Pancreas (tissue), 10 donors: ENCODE results near the gene FAM199X. TPM values are rescaled to one million over a fixed set of nuclear protein-coding genes. Genes with fewer than 3 reads are reported as not detected.
A peak's percentile ranks its signal among the peaks of the same experiment; 100 is the strongest.

ENCODE experiments used
- ATAC-seq, 4 donors: fragments of 200-7000 bp; cut with Tn5 transposase; one replicate each; pipeline versions ENCODE4 v1.8.0 to v1.9.1; 2020; ENCODE audit warnings: mild to moderate bottlenecking in 4 of 4, moderate library complexity in 4 of 4
- DNase-seq, 6 donors: peaks; one replicate each; pipeline ENCODE4 v3.0.0-alpha.2; 2020
- FAIRE-seq: peaks from 2 replicates; lab custom pipeline; 2012; peaks lifted over from hg19 to GRCh38; lab: Jason Lieb, UNC
- H3K27ac ChIP-seq, 4 donors: fragments of 200-600 bp; sonication (generic); 1 replicate in 3 of 4; 2 replicates in 1 of 4; pipeline versions ENCODE4 v1.5.0 to v1.8.0; 2020
- H3K27me3 ChIP-seq, 4 donors: fragments of 200-600 bp; one replicate each; pipeline ENCODE4 v1.8.0; 2021
- H3K36me3 ChIP-seq, 3 donors: fragments of 200-600 bp; sonication (generic) in 1 of 3; one replicate each; pipeline versions ENCODE4 v1.5.0 to v1.8.0; 2020 to 2021
- H3K4me1 ChIP-seq, 3 donors: fragments of 200-600 bp; one replicate each; pipeline ENCODE4 v1.8.0; 2021
- H3K4me3 ChIP-seq, 4 donors: fragments of 200-600 bp; sonication (generic) in 2 of 4; one replicate each; pipeline versions ENCODE4 v1.5.0 to v1.8.0; 2020 to 2021
- H3K9me3 ChIP-seq, 4 donors: fragments of 200-600 bp; one replicate each; pipeline ENCODE4 v1.8.0; 2021
- WGBS, 2 donors: extraction: QIAGEN DNeasy Blood & Tissue Kit; methylation state at CpG; one replicate each; pipeline ENCODE4 v1.1.7; 2013; 5-methylcytosine and 5-hydroxymethylcytosine counted together
- intact Hi-C, 3 donors: fragments of 100-400 bp; cut with DNase I; formaldehyde crosslinking; loops; one replicate each; pipeline versions ENCODE4 v1.11.1 to v1.14.2; 2022
- polyA plus RNA-seq, 2 donors: library from polyadenylated mRNA; stranded (reverse); fragments of 200-250 nt; gene quantifications; one replicate each; pipeline ENCODE4 v1.2.3, GENCODE V29; 2013
- total RNA-seq, 6 donors: library from RNA; stranded (reverse); fragmentation: NEBNext Ultra II Directional in 4 of 6; extraction: Animal tissue kit (Norgen Biotek cat#: 25700) in 4 of 6; gene quantifications; one replicate each; pipeline versions ENCODE4 v1.2.1 to v1.2.4, GENCODE V29; 2021 to 2023
- TF ChIP-seq, protein P1 (sequence below), 4 donors: fragments of 200-600 bp; sonication (generic) in 3 of 4; IDR thresholded peaks; one replicate each; pipeline versions ENCODE4 v1.5.0 to v1.8.0; 2021; ENCODE audit warnings: antibody characterized with exemption in 4 of 4
- donor health status: healthy with polysubstance abuse.
- donor health status: DM: no; HTN: no; CAD: no; lungs with moderate emphysema.
- donor health status: DM: no; HTN: no; CAD: no.
- donor health status: control.
- donor health status: control.
- donor health status: Bipolar disorder and iron deficiency.
- donor health status: DM: yes; HTN: yes; CAD: no.
- donor health status: DM: no; HTN: no; CAD: no.
- donor health status: DM: no; HTN: no; CAD: no.
- donor health status: DM: yes; HTN: yes; CAD: no.

Gene FAM199X
- total and polyA plus RNA-seq, 8 donors = 6.8 to 14.4 (median 10.3) TPM

DNA sequence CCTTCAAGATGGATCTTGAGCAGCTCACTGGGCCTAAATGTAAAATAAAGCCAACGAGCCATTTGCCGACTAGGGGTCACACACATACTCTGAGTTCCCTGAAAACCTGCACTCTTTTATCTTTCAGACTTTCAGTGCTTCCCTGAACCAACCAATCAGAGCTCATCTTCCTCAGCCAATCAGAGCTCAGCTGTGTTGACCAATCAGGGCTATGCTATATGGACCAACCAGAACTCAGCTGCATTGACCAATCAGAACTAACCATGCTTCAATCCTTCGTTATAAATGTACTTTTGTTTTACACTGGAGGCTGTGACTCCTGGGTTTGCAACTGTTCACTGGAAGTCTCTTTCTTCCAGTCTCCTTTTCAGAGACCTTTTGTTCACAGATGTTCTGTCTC lies 28.8 kb upstream of the FAM199X start:
- Histone ChIP-seq H3K27ac (no peak overlapping the region), H3K4me3 (no peak overlapping the region), H3K9me3 (no peaks in the 10 kb centered on the region), H3K27me3 (no peaks in the 10 kb centered on the region), H3K4me1 (no peaks in the 10 kb centered on the region), H3K36me3 (no peaks in the 10 kb centered on the region)
- DNase-seq (no peak), ATAC-seq (no peak), FAIRE-seq (no peak)
- WGBS, 2 donors = 84 to 85% methylated on average over 3 of the region's 3 CpGs
- TF ChIP-seq, protein P1, sequence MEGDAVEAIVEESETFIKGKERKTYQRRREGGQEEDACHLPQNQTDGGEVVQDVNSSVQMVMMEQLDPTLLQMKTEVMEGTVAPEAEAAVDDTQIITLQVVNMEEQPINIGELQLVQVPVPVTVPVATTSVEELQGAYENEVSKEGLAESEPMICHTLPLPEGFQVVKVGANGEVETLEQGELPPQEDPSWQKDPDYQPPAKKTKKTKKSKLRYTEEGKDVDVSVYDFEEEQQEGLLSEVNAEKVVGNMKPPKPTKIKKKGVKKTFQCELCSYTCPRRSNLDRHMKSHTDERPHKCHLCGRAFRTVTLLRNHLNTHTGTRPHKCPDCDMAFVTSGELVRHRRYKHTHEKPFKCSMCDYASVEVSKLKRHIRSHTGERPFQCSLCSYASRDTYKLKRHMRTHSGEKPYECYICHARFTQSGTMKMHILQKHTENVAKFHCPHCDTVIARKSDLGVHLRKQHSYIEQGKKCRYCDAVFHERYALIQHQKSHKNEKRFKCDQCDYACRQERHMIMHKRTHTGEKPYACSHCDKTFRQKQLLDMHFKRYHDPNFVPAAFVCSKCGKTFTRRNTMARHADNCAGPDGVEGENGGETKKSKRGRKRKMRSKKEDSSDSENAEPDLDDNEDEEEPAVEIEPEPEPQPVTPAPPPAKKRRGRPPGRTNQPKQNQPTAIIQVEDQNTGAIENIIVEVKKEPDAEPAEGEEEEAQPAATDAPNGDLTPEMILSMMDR (IDR thresholded peaks at IDR 0.05) = no peak
- intact Hi-C loops = no loop called here

DNA sequence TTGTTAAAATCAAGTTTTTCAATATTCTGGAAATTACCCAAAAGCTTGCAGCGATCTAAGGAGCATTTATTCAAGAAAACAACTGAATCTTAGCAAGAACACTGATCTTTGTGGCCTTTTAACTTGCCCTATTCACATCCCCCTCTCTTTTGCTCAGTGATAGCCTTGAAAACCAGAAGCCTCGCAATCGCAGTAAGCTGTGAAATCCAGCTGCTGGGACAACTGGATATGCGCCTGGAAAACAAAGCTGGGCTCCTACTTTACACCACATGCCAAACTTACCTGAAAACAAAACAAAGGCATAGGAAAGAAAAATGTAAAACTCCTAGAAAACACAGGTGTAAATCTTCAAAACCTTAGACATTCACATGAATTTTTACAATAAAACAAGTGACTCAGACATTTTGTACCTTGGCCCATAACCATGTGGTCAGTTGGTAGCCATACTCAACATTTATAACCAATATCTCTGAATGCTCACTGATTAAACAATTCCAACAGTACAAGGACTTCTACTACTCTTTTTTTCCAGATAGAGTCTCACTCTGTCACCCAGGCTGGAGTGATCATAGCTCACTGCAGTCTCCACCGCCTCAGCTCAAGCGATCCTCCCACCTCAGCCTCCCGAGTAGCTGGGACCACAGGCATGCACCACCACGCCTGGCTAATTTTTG lies 25.0 kb upstream of the FAM199X start:
- FAIRE-seq (no peak), ATAC-seq (peak; percentile 61 to 77 (median 66)), DNase-seq (no peak)
- WGBS, 2 donors = 56 to 61% methylated on average over 8 of the region's 8 CpGs
- Histone ChIP-seq H3K36me3 (no peaks in the 10 kb centered on the region), H3K27me3 (no peaks in the 10 kb centered on the region), H3K4me3 (no peak overlapping the region), H3K9me3 (no peaks in the 10 kb centered on the region), H3K4me1 (no peaks in the 10 kb centered on the region), H3K27ac (peak overlapping the region in 2 of 4 donors; percentile 31 to 37)
- intact Hi-C loops = no loop called here
- TF ChIP-seq, protein P1 (IDR thresholded peaks at IDR 0.05) = no peak

DNA sequence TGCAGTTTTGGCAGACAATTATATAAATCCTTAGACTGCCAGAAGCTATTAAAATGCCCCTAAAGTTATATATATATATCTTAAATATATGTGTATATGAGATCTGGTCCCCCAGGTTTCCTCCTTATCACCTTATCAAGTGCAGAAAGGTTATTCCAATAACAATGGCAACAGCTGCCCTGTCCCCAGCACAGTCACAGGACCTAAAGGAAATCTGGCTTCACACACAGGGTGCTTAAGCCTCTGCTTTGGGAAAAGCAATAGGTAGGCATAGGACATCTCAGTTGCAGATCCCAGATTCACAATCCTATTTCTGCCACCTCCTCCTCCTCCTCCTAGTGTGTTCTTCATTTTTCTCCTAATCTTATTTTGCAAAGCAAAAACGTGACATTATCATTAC lies 15.2 kb upstream of the FAM199X start:
- no peaks in the 10 kb centered on the region for H3K36me3 ChIP-seq
- no peak overlapping the region for H3K4me3 ChIP-seq
- intact Hi-C loops = no loop called here
- no peaks in the 10 kb centered on the region for H3K27me3 ChIP-seq
- no peaks in the 10 kb centered on the region for H3K9me3 ChIP-seq
- H3K4me1 ChIP-seq = no peaks in the 10 kb centered on the region
- no peak overlapping the region for H3K27ac ChIP-seq
- FAIRE-seq (no peak), ATAC-seq (peak in 3 of 4 donors; percentile 60 to 67 (median 61)), DNase-seq (no peak)
- TF ChIP-seq, protein P1 (IDR thresholded peaks at IDR 0.05) = no peak
- whole genome bisulfite sequencing, 2 donors = 16 to 19% methylated on average over 1 of the region's 1 CpG

DNA sequence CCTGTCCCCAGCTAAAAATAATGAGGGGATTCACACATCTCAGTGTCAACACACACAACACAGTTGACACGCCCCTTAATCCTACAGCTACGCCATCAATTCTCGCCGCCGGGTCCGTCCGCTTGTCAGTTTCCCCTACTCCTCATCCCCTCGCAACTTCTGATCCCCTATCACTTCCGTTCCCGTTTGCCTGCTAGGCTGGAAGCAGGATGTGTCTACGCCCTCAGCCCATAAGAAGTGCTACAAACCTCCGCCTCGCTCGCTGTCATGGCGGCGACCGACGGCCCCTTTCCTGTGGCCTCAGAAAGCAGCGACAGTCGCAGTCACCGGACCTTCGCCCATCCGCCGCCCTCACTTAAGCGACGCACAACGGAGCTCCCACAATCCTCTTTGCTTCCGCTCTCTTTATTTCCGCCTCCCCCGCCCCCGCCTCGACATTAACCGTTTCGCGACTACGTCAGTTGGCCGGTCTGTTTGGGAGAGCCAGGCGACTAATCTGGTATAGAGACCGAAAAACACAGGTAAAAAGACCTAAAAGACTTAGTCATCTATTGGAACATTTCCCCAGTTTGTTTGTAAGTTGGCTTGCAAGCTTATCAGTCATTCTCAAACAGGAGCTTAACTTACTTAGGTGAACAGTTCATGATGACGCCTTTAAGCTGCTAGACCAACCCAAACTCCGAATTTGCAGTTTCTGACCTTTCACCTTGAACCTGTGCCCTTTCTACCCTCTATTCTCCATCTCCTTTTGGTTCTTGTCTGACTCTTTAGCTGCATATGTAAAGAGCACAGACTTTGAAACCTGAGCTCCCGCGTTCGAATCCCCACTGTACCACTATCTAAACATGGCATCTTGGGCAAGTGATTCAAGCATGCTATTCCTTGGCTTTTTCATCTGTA lies 9.4 kb upstream of the FAM199X start, which contains the start of gene SLC25A53:
Gene SLC25A53, minus strand, starts transcription at position 380 of the 900 bp plus-strand sequence. CDS start 51,752 bp downstream, outside the sequence.
- intact Hi-C loops = no loop called here
- 0 to 31% methylated on average over 44 of the region's 44 CpGs for WGBS, 2 donors
- peak; percentile 51 for FAIRE-seq
- peak; percentile 95 to 98 (median 97) for ATAC-seq
- peak; percentile 66 to 76 (median 72) for DNase-seq
- Histone ChIP-seq H3K9me3 (no peaks in the 10 kb centered on the region), H3K4me3 (peak within 1 kb of the TSS; percentile 16 to 52 (median 34)), H3K27me3 (no peaks in the 10 kb centered on the region), H3K27ac (peak within 1 kb of the TSS; percentile 65 to 89 (median 82)), H3K4me1 (no peaks in the 10 kb centered on the region), H3K36me3 (no peaks in the 10 kb centered on the region)
- TF ChIP-seq, protein P1 (IDR thresholded peaks at IDR 0.05) = no peak
